GM21447 (cell line): ENCODE measurements around the gene CTBP2.
A peak's percentile ranks its signal among the peaks of the same experiment; 100 is the strongest.

ENCODE experiments used
- ATAC-seq: cut with Tn5 transposase; IDR thresholded peaks from one replicate; pipeline ENCODE4 v1.9.1; 2021; ENCODE audit not compliant: unreplicated experiment

Gene CTBP2

GRCh38 chr10:125159932-125160855, at the start of gene CTBP2:
TSS of gene CTBP2 (minus strand) at chr10:125160563.
- no peak for ATAC-seq

GRCh38 chr10:125209591-125210355, 49.4 kb upstream of the CTBP2 start:
- ATAC-seq: no peak

- ATAC-seq: no peak
These were observed 48.6 kb upstream of the CTBP2 start for GRCh38 chr10:125208854-125209565.

GRCh38 chr10:125206623-125207022, 46.3 kb upstream of the CTBP2 start:
- no peak for ATAC-seq

GRCh38 chr10:125205431-125205830, 45.1 kb upstream of the CTBP2 start:
- no peak for ATAC-seq

- ATAC-seq: no peak
These were observed 44.0 kb upstream of the CTBP2 start for GRCh38 chr10:125204400-125204799.

- ATAC-seq: no peak
These were observed 42.9 kb upstream of the CTBP2 start for GRCh38 chr10:125203186-125203800.

GRCh38 chr10:125201791-125202622, 41.6 kb upstream of the CTBP2 start:
- ATAC-seq: peak; percentile 35

- peak; percentile 84 for ATAC-seq
These were observed 40.8 kb upstream of the CTBP2 start for GRCh38 chr10:125201108-125201524.

- no peak for ATAC-seq
These were observed 40.0 kb upstream of the CTBP2 start for GRCh38 chr10:125200396-125200795.

- ATAC-seq: no peak
These were observed 38.9 kb upstream of the CTBP2 start for GRCh38 chr10:125199270-125199669.

- no peak for ATAC-seq
These were observed 34.5 kb upstream of the CTBP2 start for GRCh38 chr10:125194814-125195213.

GRCh38 chr10:125193306-125193877, 33.0 kb upstream of the CTBP2 start:
- ATAC-seq: no peak

- no peak for ATAC-seq
These were observed 32.3 kb upstream of the CTBP2 start for GRCh38 chr10:125192620-125193019.

- no peak for ATAC-seq
These were observed 31.6 kb upstream of the CTBP2 start for GRCh38 chr10:125192005-125192404.

- no peak for ATAC-seq
These were observed 30.6 kb upstream of the CTBP2 start for GRCh38 chr10:125190946-125191345.

- no peak for ATAC-seq
These were observed 30.1 kb upstream of the CTBP2 start for GRCh38 chr10:125190414-125190813.

- no peak for ATAC-seq
These were observed 28.8 kb upstream of the CTBP2 start for GRCh38 chr10:125189162-125189561.
